Retina (tissue), 1 donor: Measurements from ENCODE around the gene ZBTB4.

ENCODE experiments used
- DNase-seq: peaks from one replicate; pipeline ENCODE4 v3.0.0-alpha.2; 2016

Gene ZBTB4

GRCh38 chr17:7479213-7480088 is at the start of gene ZBTB4:
TSS of gene ZBTB4 (minus strand) at chr17:7479631. CDS start at chr17:7466801, 12,830 bp downstream.
- peak; percentile 88 for DNase-seq

- DNase-seq, result no peak
These were observed 49.4 kb upstream of the ZBTB4 start for GRCh38 chr17:7528842-7529241.

GRCh38 chr17:7523033-7523432 is 43.6 kb upstream of the ZBTB4 start:
- no peak for DNase-seq

- no peak for DNase-seq
These were observed 36.6 kb upstream of the ZBTB4 start for GRCh38 chr17:7515911-7516610.

GRCh38 chr17:7513850-7514419 is 34.5 kb upstream of the ZBTB4 start:
- DNase-seq, result no peak

- DNase-seq, result no peak
These were observed 33.6 kb upstream of the ZBTB4 start for GRCh38 chr17:7512824-7513540.

GRCh38 chr17:7512105-7512504 is 32.7 kb upstream of the ZBTB4 start:
- no peak for DNase-seq

GRCh38 chr17:7511108-7511507 is 31.7 kb upstream of the ZBTB4 start:
- no peak for DNase-seq

- no peak for DNase-seq
These were observed 30.5 kb upstream of the ZBTB4 start for GRCh38 chr17:7509937-7510336.

- no peak for DNase-seq
These were observed 29.4 kb upstream of the ZBTB4 start for GRCh38 chr17:7508846-7509245.

GRCh38 chr17:7508145-7508544 is 28.7 kb upstream of the ZBTB4 start:
- DNase-seq, result no peak

- no peak for DNase-seq
These were observed 24.1 kb upstream of the ZBTB4 start for GRCh38 chr17:7503521-7503920.

- no peak for DNase-seq
These were observed 23.6 kb upstream of the ZBTB4 start for GRCh38 chr17:7502987-7503386.

GRCh38 chr17:7502171-7502847 is 22.9 kb upstream of the ZBTB4 start:
- no peak for DNase-seq

GRCh38 chr17:7501729-7502128 is 22.3 kb upstream of the ZBTB4 start:
- DNase-seq, result no peak

- no peak for DNase-seq
These were observed 19.7 kb upstream of the ZBTB4 start for GRCh38 chr17:7499161-7499560.

- DNase-seq, result no peak
These were observed 18.2 kb upstream of the ZBTB4 start for GRCh38 chr17:7497636-7498035.

GRCh38 chr17:7497228-7497627 is 17.8 kb upstream of the ZBTB4 start:
- DNase-seq, result no peak

GRCh38 chr17:7496470-7497183 is 17.2 kb upstream of the ZBTB4 start:
- DNase-seq, result no peak

GRCh38 chr17:7495906-7496434 is 16.5 kb upstream of the ZBTB4 start:
- no peak for DNase-seq

- no peak for DNase-seq
These were observed 14.5 kb upstream of the ZBTB4 start for GRCh38 chr17:7493941-7494340.

GRCh38 chr17:7491583-7491982 is 12.2 kb upstream of the ZBTB4 start:
- DNase-seq, result no peak
